ENCODE results near the gene TESMIN.

GRCh38 chr11:68666849-68667248 lies 84.5 kb downstream of the TESMIN start:
- TF ChIP-seq CTCF (IDR thresholded peaks at IDR 0.05) (no peak), RELA (CRISPR knock-in tag; IDR thresholded peaks at IDR 0.05; ENCODE audit: borderline replicate concordance) (no peak)
